GM12892 (cell line): ENCODE measurements around the gene DAZL.

ENCODE experiments used
- POLR2A ChIP-seq: IDR thresholded peaks from 2 replicates; pipeline ENCODE4 v1.6.1; 2011; ENCODE audit warnings: low read depth, low read length, control low read depth
- POLR2AphosphoS5 ChIP-seq: IDR thresholded peaks from 2 replicates; pipeline ENCODE4 v1.6.1; 2011; ENCODE audit warnings: low read depth, low read length, control low read depth
- TAF1 ChIP-seq: IDR thresholded peaks from 2 replicates; pipeline ENCODE4 v1.6.1; 2011; ENCODE audit warnings: low read depth, mild to moderate bottlenecking, control low read depth, low read length, borderline replicate concordance

- TF ChIP-seq POLR2A (no peak), POLR2AphosphoS5 (no peak), TAF1 (no peak)
Measured at GRCh38 chr3:16551342-16551976, 53.8 kb downstream of the DAZL start.
